Dermis blood vessel endothelial cell (primary cell): Measurements from ENCODE around the gene KRTAP4-2. TPM values are rescaled to one million over a fixed set of nuclear protein-coding genes. Genes with fewer than 3 reads are reported as not detected.
"Not testable (repeated sequence)": the region's sequence is repeated elsewhere in the genome, so short reads cannot be mapped to it uniquely, and the experiment has no call there.

Source experiments
- DNase-seq: peaks from one replicate; pipeline ENCODE4 v3.0.0; 2010
- total RNA-seq: library from RNA; depleted of rRNA; stranded (reverse); fragments of >200 nt; gene quantifications from 2 replicates; pipeline ENCODE4 v1.2.3, GENCODE V29; 2014

Gene KRTAP4-2
- total RNA-seq = not detected in 2 replicates

GRCh38 chr17:41177727-41178271, at the start of gene KRTAP4-2:
KRTAP4-2 (minus strand) TSS chr17:41178221; CDS start chr17:41178164, 57 bp downstream.
- no peak for DNase-seq

- DNase-seq = not testable (repeated sequence)
These were observed 48.6 kb upstream of the KRTAP4-2 start, which contains the start of gene KRTAP9-2 for GRCh38 chr17:41226598-41227095. KRTAP9-2 (plus strand) TSS chr17:41226648; CDS start chr17:41226655, 7 bp downstream.

- no peak for DNase-seq
These were observed 48.0 kb upstream of the KRTAP4-2 start for GRCh38 chr17:41226051-41226450.

DNA sequence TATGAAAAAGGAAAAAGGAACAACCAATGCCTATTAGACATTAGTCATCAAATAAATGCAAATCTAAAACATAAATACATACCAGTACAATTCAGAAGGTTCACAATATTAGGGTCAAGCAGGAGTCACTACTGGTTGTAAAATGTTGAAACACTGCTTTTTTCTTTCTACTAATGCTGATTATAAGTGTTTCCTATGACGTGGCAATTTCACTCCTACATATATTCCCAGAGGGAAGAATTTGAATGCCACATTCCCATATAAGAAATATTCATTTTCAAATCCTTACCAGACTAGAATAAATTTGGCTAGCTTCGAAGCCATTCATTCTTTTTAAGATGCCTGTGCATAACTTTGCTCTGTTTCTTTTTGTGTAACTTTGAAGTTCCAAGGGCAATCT, 45.8 kb upstream of the KRTAP4-2 start:
- no peak for DNase-seq

DNA sequence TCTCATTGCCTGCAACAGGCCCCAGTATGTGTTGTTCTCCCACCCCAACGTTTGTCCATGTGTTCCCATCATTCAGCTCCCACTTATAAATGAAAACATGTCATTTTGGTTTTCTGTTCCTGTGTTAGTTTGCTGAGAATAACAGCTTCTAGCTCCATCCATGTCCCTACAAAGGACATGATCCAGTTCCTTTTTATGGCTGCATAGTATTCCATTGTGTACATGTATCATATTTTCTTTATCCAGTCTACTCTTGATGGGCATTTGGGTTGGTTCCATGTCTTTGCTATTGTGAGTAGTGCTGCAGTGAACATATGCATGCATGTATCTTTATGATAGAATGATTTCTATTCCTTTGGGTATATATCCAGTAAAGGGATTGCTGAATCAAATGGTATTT, 37.7 kb upstream of the KRTAP4-2 start:
- no peak for DNase-seq

DNA sequence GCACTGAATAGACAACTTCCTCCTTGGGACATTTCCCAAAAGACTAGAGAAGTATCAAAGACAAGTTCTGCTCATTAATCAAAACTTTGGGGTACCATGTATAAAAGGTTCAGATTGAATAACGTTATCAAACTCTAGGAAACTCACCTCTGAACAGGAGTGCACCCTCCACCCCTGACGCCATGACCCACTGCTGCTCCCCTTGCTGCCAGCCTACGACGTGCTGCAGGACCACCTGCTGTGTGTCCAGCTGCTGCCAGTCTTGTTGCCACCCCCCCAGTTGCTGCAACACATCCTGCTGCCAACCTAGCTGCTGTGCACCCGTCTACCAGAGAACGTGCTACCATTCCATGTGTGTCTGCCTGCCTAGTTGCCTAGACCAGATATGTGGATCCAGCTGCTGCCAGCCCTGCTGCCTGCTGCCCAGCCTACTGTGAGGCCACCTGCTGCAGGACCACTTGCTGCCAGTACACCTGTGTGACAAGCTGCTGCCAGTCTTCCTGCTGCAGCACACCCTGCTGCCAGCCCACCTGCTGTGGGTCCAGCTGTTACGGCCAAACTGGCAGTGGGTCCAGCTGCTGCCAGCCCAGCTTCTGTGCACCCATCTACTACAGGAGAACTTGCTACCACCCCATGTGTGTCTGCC, 34.6 kb upstream of the KRTAP4-2 start:
- no peak for DNase-seq

DNA sequence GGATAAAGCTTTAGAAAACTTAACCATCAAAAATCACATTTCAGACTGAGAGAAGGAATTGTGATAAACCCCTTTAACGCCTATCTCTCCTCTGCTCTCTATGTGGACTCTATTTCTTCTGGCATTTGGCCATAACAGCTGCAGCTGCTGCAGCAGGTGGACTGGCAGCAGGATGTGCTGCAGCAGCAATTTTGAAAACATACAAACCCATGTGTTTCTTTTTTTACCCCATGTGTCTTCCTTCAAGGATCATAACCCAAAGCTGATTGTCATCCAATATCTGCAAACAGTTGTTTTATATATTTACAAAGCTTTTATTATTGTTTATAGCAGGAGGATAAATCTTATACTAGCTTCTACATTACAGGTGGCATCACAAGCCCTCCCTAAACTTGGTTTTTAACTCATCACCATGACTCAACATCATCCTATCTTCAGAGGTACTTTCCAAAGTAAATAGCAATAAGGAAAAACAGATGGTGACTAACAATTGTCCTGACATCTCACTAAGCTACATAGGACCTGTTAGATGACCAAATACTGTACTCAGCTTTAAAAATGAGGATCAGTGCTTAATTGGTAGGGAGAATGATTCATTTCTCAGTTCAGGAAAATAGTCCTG, 33.9 kb upstream of the KRTAP4-2 start:
- no peak for DNase-seq

DNA sequence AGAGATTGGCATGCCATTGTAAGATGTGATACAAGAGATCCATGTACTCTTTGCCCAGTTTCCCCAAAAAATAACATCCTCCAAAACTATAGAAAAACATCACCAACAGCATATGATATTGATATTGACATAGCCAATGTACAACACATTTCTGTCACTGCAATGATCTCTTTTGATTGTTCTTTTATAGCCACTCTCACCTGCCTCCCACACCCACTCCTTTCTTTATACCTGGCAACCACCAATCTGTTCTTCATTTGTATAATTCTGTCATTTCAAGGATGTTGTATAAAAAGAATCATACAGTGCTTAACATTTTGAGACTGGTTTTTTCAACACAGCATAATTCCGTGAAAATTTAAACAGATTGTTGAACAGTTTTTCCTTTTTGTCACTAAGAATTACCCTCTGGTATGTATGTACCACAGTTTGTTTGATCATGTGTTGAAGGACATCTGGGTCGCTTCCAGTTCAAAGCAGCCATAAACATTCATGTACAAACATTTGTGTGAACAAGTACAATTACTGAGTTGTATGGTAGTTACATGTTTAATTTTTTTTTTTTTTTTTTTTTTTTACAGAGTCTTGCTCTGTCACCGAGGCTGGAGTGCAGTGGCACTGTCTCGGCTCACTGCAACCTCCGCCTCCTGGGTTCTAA, 21.5 kb upstream of the KRTAP4-2 start:
- no peak for DNase-seq

DNA sequence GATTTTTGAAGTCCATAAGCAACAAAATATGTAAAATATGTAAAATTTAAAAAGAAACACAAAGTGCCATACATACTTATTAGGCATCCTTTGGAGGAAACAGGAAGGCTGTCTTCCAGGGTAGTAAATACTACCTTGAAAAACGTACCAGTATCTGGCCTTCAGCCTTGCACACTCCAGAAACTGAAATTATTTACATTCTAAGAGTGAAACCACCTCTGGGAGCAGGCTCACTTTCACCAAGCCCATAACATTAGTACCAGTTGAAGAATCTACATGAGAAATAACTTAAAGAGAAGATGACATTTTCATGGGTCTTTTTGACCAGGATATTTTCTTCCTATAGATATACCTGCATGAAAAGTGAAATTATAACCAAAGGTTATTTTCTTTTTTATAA, 18.0 kb upstream of the KRTAP4-2 start:
- DNase-seq = no peak

- no peak for DNase-seq
These were observed 12.3 kb upstream of the KRTAP4-2 start for GRCh38 chr17:41190328-41190727.

DNA sequence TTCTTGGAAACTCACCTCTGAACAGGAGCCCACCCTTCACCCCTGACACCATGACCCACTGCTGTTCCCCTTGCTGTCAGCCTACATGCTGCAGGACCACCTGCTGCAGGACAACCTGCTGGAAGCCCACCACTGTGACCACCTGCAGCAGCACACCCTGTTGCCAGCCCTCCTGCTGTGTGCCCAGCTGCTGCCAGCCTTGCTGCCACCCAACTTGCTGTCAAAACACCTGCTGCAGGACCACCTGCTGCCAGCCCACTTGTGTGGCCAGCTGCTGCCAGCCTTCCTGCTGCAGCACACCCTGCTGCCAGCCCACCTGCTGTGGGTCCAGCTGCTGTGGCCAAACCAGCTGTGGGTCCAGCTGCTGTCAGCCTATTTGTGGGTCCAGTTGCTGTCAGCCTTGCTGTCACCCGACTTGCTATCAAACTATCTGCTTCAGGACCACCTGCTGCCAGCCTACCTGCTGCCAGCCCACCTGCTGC, 11.9 kb upstream of the KRTAP4-2 start, which contains the start of gene KRTAP9-1:
Gene KRTAP9-1, plus strand, starts transcription at position 51 of the 482 bp plus-strand sequence. Its CDS starts 0 bp downstream, at position 51.
- not testable (repeated sequence) for DNase-seq

GRCh38 chr17:41186872-41187271, 8.9 kb upstream of the KRTAP4-2 start:
- DNase-seq = no peak

- no peak for DNase-seq
These were observed 7.0 kb upstream of the KRTAP4-2 start for GRCh38 chr17:41185001-41185400.

GRCh38 chr17:41184480-41184961, 6.5 kb upstream of the KRTAP4-2 start, which contains the start of gene KRTAP4-1:
KRTAP4-1 (minus strand) TSS chr17:41184911; CDS start chr17:41184854, 57 bp downstream.
- no peak for DNase-seq

DNA sequence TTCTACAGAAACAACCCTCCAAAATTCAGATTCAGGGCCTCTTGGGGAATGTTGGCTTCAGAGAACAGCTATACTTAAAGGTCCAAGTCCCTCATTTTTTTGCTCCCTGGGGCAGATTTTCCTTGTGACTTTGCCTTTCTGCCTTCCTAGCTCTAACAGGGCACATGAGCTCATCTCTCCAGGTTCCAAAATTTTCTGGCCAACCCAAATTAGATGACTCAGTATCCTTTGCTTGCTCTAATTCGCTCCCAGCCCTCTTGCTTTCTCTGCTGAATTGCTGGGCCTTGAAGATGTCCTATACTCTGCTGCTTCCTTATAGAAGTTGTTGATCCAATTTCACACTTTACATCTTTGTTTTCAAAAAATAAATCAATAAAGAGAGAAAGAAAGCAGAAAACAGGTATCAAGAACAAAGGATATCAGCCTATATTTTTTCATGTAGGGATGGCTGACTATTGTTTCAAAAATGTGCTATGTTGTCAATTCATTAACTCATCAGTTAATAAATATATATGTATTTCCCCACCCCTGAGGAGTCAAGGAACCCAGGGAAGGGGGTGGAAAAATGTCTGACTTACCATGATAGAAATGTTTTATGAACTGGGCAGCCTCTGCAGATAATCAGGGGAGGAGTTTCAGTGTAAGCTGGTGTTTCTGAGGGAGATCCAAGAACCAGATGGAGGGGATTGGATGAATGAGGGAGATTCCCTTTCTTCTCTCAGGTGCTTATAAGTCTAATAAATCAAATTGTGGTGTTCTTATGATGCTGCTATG, 1.0 kb upstream of the KRTAP4-2 start:
- no peak for DNase-seq

DNA sequence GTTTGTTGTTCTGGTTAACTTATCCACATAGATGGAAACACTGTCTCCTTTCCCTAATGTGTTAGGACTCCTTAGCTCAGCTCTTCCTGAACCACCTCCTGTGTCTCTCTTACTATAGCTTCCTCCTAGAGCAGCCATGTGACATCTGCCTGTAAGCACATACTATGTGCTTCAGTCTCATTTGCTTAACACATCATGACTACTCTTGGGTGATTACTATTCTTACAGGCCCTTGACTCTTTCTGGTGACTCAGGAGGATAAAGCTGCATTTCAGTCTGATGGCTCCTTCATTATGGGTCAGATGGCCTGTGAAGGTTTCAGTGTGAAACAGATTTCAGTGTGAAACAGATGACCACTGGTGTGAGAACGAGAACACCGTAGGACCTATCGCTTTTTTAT, 320 bp upstream of the KRTAP4-2 start:
- no peak for DNase-seq

- no peak for DNase-seq
These were observed 1.2 kb downstream of the KRTAP4-2 start for GRCh38 chr17:41176744-41177387.

- DNase-seq = no peak
These were observed 6.1 kb downstream of the KRTAP4-2 start for GRCh38 chr17:41171886-41172285.

DNA sequence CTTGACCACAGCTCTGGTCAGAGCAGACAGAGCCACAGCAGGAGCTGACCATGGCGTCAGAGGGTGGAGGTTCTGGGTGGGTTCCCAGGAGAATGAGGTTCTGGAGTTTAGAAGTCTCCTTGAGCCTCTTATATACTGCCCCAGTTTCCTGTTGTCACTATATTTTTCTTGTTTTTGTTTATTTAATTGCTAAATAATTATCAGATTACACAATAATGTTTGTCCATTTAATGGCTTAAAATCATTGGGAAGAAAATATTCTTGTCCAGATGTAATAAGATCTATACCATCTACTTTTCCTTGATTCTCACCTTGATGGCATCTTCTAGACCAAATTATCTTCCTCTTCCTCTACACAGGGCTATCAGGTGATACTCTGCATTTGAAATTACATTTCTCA, 9.9 kb downstream of the KRTAP4-2 start, which contains the start of gene KRTAP4-3:
Gene KRTAP4-3, minus strand, starts transcription at position 101 of the 400 bp plus-strand sequence. Its CDS starts 49 bp downstream, at position 52.
- no peak for DNase-seq

DNA sequence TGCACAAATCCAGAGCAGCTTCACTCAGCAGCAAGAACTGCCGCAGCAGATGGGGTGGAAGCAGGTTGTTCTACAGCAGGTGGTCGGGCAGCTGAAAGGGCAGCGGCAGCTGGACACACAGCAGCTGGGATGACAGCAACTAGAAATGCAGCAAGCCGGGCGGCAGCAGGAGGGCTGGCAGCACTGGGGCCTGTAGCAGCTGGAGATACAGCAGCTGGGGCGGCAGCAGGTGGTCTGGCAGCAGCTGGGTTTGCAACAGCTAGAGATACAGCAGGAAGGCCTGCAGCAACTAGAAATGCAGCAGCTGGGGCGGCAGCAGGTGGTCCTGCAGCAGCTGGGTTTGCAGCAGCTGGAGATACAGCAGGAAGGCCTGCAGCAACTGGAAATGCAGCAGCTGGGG, 10.5 kb downstream of the KRTAP4-2 start:
- no peak for DNase-seq

DNA sequence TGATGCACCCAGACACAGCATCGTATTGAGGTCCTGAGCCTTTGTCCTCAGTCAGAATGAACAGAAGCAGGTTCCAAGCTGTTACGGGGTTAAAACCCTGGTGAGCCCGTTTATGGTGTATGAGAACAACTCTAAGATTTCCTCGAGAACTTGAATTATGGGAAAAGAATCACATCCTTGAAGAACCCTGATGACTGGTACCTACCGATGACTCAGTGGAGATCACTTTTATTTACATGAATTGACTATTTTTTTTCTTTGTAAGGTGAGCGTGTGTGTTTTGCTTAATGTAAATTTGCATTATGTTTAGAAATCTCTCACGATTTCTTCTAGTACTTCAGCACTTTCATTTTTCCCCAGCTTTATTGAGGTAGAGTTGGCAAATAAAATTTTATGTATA, 14.2 kb downstream of the KRTAP4-2 start:
- DNase-seq = no peak
